CMK (cell line): ENCODE data around the gene C16orf92.
A peak's percentile ranks its signal among the peaks of the same experiment; 100 is the strongest.

Experiments
- DNase-seq: peaks from one replicate; pipeline ENCODE4 v3.0.0-alpha.2; 2010; ENCODE audit warnings: low read depth

C16orf92 gene, protein sequence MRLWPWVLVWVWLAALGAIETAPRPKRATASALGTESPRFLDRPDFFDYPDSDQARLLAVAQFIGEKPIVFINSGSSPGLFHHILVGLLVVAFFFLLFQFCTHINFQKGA

GRCh38 chr16:30022887-30023286, at the start of gene C16orf92:
Gene C16orf92 (plus strand): TSS chr16:30023198. CDS start chr16:30023341, 143 bp downstream.
- DNase-seq, result no peak

DNA sequence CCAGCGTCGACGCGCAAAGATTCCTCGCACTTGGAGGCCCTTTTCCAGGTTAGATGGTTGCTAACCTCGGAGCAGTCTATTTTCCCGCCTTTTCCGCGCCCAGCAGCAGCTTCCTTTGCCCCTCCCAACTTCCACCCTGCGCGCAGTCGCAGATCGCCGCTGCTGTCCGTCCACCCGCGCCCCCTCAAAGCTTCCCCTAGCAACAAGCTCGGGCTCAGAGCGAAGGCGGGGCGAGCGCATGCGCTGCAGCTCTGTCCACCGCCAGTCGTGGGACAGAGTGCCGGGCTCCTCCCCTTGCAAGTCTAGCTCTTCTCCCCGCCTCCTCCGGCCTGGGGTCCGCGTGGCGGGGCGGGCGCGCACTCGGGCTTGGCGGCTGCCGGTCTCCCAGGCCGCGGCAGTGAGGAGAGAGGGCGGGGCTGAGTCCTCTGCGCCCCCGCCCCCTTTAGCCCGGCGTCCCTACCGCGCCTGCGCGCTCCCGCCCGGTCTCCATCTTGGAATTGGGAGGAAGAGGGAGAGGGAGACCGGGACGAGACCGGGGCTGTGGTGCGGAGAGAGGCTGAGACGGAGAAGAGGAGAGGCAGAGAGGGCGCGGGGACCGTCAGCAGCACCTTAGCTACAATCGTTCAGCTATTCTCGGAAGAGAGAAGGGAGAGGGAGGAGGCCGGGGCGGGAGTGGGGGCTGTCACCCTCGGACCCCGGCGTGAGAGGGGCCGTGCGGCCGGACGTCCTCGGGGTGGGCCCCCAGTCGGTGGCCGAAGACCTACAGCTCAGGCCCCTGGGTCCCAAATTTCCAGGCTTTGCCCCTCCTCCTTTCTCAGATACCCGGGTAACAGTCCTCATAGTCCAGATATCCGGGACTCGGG, 49.4 kb upstream of the C16orf92 start, which contains the start of gene TAOK2:
TSS of gene TAOK2 (plus strand) at position 485 of the 863 bp plus-strand sequence. CDS start 3,905 bp downstream, outside the sequence.
- peak; percentile 99 for DNase-seq

- DNase-seq, result no peak
These were observed 48.5 kb upstream of the C16orf92 start for GRCh38 chr16:29974291-29975133.

DNA sequence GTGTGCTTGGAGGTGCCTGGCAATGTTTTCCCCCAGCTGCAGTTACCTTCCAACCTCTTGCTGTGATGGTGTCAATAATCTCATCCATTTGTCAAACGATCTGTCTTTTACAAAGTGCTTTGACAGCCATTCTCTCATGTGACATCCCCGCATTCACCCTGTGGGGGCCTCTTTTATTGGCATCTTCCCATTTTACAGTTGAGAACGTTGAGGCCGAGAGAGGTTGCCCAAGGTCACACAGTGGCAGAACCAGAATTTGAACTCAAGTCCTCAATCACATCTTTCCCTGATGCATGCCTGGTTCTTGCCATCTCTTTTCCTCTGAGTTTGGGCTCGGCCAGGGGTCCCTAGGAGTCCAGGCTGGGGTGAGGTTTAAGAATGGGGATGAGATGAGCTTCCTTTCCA, 47.9 kb upstream of the C16orf92 start:
- DNase-seq, result no peak

DNA sequence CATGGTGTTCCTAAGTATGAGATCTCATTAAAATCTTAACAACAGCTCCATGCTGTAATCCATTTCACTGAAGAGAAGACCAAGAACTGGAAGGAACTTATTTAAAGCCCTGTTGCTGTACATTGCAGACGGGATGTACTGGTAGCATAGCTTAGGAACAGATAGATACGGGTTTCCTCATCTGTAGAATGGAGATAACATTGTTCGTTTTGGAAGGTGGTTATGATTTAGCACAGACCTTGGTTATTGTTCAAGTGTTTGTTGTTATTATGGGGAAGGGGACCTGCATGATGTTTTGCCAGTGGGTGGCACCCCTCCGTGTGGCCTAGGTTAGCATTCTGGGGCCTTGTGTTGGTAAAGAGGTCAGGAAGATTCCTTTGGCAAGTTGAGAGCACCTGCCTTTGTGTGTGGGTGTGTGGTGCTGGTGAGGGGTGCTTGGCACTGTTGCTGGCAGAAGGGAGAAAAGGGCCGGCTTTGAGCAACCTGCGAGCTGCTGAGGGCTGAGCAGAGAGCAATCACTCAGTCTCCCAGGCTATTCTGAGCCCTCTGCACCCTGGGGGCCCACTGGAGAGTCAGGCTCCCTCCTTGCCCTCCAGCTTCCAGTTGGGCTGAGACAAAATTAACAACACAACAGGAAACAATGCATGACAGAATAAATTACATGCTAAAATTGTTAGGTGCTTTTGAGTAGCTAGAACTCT, 47.0 kb upstream of the C16orf92 start:
- no peak for DNase-seq

- no peak for DNase-seq
These were observed 45.8 kb upstream of the C16orf92 start for GRCh38 chr16:29977063-29977825.

DNA sequence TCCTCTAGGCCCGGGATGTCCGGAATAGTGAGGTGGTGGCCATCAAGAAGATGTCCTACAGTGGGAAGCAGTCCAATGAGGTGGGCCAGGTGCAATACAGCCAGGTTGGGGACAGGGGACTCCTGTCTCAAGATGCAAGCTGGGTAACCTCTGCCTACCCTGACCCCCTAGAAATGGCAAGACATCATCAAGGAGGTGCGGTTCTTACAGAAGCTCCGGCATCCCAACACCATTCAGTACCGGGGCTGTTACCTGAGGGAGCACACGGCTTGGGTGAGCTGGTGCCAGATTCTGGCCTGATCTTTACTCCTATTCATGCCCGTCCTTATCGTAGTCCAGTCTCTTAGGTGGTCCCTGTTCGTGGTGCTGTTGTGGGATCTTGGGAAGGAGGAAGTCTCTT, 44.9 kb upstream of the C16orf92 start:
- no peak for DNase-seq

GRCh38 chr16:29978564-29979270, 44.3 kb upstream of the C16orf92 start:
- no peak for DNase-seq

DNA sequence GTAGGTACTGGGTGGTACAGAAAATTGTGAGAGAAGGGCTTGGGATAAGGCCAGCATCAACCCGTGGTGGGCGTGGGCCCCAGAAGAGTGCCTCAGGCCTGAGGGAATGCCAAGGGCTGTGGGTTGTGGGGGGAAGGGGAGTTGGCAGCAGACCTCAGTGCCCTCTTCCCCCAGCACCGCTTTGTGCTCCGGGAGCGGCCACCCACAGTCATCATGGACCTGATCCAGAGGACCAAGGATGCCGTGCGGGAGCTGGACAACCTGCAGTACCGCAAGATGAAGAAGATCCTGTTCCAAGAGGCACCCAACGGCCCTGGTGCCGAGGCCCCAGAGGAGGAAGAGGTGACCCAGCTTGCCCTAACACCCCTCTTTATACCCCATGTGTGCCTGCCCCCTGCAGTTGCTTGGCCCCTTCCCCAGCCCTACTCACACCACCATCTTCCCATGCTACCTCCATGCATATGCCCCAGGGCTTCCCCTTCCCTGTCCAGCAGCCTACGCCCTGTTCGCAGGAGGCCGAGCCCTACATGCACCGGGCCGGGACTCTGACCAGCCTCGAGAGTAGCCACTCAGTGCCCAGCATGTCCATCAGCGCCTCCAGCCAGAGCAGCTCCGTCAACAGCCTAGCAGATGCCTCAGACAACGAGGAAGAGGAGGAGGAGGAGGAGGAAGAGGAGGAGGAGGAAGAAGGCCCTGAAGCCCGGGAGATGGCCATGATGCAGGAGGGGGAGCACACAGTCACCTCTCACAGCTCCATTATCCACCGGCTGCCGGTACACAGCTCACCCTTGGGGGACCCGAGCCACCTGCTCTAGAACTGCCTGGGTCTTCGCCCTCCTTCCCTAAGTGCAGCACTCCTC, 40.2 kb upstream of the C16orf92 start:
- no peak for DNase-seq

DNA sequence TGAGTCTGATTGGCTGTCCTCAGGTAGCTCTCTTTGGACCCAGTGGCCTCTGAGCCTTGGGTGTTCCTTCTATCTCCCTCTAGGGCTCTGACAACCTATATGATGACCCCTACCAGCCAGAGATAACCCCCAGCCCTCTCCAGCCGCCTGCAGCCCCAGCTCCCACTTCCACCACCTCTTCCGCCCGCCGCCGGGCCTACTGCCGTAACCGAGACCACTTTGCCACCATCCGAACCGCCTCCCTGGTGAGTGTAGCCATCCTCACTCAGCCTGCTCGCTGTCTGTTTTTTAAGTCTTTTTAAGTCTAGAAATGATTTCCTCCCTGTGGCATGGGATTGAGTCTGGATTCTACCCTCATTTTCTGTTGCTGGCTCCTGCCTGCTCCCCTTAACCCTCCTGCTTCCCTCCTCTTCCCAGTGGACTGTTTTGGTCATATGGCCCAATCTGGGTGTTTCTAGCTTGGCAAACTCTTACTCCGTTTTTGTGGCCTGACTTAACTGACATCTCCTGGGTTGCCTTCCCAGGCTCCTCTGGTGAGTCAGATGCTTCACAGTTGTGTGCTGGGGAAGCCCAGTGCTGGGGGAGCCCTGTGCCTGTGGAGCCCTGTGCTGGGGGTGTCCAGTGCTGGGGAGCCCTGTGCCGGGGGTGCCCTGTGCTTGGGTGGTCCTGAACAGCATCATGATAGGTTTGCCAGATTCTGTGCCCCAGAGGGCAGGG, 39.4 kb upstream of the C16orf92 start:
- DNase-seq, result no peak

DNA sequence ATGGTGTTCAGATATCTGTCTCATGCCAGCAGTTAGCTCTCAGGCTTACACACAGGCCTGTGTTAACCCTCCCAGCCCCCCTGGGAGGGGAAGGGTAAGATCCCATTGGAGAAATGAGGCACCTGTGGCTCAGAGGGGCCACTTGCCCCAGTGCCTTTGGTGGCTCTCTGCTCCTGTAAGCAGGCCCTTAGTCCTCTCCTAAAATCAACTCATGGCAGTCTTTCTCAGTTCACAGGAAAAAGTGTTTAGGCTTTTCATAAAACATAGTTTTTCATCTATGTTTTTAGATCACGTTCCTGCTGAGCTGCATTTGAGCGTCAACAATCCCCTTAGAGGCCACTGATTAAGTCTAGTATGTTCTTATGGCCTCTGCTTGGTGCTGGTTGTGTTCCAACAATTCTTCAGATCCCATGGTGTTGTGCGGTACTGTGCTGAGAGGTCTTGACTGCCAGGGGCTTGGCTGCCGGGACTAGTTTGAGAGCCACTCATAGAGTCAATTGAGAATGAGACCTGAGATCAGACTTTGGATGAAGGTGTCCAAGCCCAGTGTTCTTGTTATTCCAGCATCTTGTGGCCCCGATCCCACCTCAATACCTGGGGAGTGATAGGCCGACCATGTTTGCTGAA, 38.7 kb upstream of the C16orf92 start:
- DNase-seq, result no peak

- DNase-seq, result no peak
These were observed 38.2 kb upstream of the C16orf92 start for GRCh38 chr16:29984764-29985147.

DNA sequence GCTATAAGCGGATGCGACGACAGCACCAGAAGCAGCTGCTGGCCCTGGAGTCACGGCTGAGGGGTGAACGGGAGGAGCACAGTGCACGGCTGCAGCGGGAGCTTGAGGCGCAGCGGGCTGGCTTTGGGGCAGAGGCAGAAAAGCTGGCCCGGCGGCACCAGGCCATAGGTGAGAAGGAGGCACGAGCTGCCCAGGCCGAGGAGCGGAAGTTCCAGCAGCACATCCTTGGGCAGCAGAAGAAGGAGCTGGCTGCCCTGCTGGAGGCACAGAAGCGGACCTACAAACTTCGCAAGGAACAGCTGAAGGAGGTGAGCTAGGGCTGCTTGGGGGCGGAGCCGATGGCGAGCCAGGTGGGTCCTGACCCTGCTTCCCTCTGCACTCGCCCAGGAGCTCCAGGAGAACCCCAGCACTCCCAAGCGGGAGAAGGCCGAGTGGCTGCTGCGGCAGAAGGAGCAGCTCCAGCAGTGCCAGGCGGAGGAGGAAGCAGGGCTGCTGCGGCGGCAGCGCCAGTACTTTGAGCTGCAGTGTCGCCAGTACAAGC, 37.7 kb upstream of the C16orf92 start:
- DNase-seq, result no peak

DNA sequence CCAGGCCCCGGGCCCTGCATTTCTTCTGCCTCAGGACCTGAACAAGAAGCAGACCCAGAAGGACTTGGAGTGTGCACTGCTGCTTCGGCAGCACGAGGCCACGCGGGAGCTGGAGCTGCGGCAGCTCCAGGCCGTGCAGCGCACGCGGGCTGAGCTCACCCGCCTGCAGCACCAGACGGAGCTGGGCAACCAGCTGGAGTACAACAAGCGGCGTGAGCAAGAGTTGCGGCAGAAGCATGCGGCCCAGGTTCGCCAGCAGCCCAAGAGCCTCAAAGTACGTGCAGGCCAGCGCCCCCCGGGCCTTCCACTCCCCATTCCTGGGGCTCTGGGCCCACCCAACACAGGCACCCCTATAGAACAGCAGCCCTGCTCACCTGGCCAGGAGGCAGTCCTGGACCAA, 36.8 kb upstream of the C16orf92 start:
- DNase-seq, result no peak

GRCh38 chr16:29986931-29987330, 36.1 kb upstream of the C16orf92 start:
- DNase-seq, result no peak

DNA sequence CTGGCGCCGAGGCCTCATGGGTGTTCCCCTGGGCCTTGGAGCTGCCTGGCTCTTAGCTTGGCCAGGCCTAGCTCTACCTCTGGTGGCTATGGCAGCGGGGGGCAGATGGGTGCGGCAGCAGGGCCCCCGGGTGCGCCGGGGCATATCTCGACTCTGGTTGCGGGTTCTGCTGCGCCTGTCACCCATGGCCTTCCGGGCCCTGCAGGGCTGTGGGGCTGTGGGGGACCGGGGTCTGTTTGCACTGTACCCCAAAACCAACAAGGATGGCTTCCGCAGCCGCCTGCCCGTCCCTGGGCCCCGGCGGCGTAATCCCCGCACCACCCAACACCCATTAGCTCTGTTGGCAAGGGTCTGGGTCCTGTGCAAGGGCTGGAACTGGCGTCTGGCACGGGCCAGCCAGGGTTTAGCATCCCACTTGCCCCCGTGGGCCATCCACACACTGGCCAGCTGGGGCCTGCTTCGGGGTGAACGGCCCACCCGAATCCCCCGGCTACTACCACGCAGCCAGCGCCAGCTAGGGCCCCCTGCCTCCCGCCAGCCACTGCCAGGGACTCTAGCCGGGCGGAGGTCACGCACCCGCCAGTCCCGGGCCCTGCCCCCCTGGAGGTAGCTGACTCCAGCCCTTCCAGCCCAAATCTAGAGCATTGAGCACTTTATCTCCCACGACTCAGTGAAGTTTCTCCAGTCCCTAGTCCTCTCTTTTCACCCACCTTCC, 35.5 kb upstream of the C16orf92 start:
- no peak for DNase-seq

DNA sequence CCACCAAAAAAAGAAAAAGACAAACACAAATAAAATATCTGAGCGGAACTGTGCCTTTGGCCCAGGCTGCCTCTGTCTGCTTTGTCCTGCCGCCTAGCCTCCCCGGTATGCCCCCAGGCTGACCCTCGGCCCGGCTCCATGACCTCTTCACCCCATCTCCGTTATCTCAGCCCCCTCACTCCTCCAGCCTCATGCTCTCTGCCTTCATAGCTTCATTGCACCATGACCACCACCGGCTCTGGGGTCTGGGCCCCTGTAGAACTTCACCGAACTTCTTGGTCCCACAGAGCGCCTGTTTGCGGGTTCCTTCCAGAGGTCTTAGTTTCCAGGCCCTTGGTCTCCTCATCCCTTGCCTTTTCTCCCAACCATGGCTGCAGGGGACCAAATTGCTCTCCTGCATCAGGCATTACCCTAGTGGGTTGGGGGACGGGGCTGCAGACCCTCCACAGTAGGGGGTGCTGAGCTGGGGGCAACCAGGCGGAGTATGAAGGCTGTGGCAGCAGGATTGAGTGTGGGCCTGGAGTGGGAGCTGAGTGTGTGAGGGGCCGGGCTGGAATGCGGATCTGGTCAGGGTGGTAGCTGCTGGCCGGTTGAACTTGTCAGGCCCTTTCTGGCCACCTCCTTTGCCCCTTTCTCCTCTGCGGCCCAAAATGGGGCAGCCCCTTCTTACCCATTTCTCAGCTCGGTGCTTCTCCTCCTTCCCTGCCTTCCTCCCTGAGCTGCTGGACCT, 34.5 kb upstream of the C16orf92 start:
- DNase-seq, result no peak
